HCT116 (cell line): Measurements from ENCODE around the gene C1orf105. TPM values are rescaled to one million over a fixed set of nuclear protein-coding genes. Genes with fewer than 3 reads are reported as not detected.

Experiments used
- ATAC-seq: fragments of 200-7000 bp; cut with Tn5 transposase; 2 replicates; pipeline ENCODE4 v1.9.1; 2020; ENCODE audit warnings: mild to moderate bottlenecking, moderate library complexity
- BruUV-seq: library from RNA; stranded (reverse); fragments of 400-500 nt; replicated peaks from 2 replicates; lab custom pipeline; 2021; lab: Mats Ljungman, UMichigan
- CTCF ChIA-PET: fragments of 300-600 bp; sonication (Branson Sonifier 250); formaldehyde crosslinking; loops from one replicate; lab custom pipeline; 2021; ENCODE audit warnings: antibody characterized with exemption; lab: Charles Lee
- POLR2A ChIA-PET: fragments of 300-600, 350-600 bp; sonication (Branson Sonifier 250); formaldehyde crosslinking; loops from one replicate; lab custom pipeline; 2021; ENCODE audit warnings: antibody characterized with exemption; lab: Charles Lee
- RAD21 ChIA-PET, 2 experiments: fragments of 300-600 bp; sonication (Branson Sonifier 250); formaldehyde crosslinking; loops; one replicate each; lab custom pipeline; 2023; ENCODE audit warnings: low total read pairs in 2 of 2; ENCODE audit not compliant: uncharacterized antibody in 2 of 2, unreplicated experiment in 2 of 2, low non-redundant PET in 1 of 2; lab: Charles Lee
- DNase-seq: peaks from one replicate; pipeline ENCODE4 v3.0.0-alpha.2; 2010; ENCODE audit warnings: low read depth, low spot score
- H2AFZ ChIP-seq: fragments of 200-600 bp; shearing (Covaris generic), sonication (generic); 2 replicates; pipeline ENCODE4 v1.6.1; 2017; ENCODE audit warnings: low read depth, mixed run types, mixed read lengths, antibody characterized with exemption, low read length; ENCODE audit not compliant: poor library complexity, severe bottlenecking
- H3K27ac ChIP-seq: 2 replicates; pipeline ENCODE4 v1.5.1; 2012; ENCODE audit warnings: low read depth, low read length
- H3K27me3 ChIP-seq: fragments of 200-600 bp; sonication (generic); 2 replicates; pipeline ENCODE4 v1.6.1; 2016; ENCODE audit warnings: mixed run types, low read length, mixed read lengths; ENCODE audit not compliant: insufficient read depth
- H3K36me3 ChIP-seq, 2 experiments: fragments of 200-500 bp in 1 of 2; fragments of 200-600 bp in 1 of 2; sonication (Bioruptor generic) in 1 of 2; sonication (generic) in 1 of 2; 2 replicates each; pipeline versions ENCODE4 v1.5.1 to v1.6.1; 2014 to 2016; ENCODE audit warnings: low read length in 2 of 2, inconsistent platforms in 1 of 2, mixed read lengths in 1 of 2, mixed run types in 1 of 2; ENCODE audit not compliant: insufficient read depth in 2 of 2, control insufficient read depth in 1 of 2
- H3K4me1 ChIP-seq, 2 experiments: fragments of 200-600 bp in 1 of 2; sonication (generic) in 1 of 2; 2 replicates each; pipeline versions ENCODE4 v1.5.1 to v1.6.1; 2012 to 2017; ENCODE audit warnings: low read length in 2 of 2, inconsistent platforms in 1 of 2, mild to moderate bottlenecking in 1 of 2, mixed read lengths in 1 of 2, mixed run types in 1 of 2, moderate library complexity in 1 of 2; ENCODE audit not compliant: insufficient read depth in 2 of 2, control insufficient read depth in 1 of 2
- H3K4me2 ChIP-seq: fragments of 200-600 bp; sonication (generic); 2 replicates; pipeline ENCODE4 v1.6.1; 2017; ENCODE audit warnings: mixed run types, low read length, mixed read lengths
- H3K4me3 ChIP-seq, 2 experiments: fragments of 200-600 bp in 1 of 2; sonication (generic) in 1 of 2; replicated peaks in 1 of 2; 2 replicates each; pipeline ENCODE4 v1.5.1; 2011 to 2016; ENCODE audit warnings: low read length in 2 of 2, control low read depth in 1 of 2, low read depth in 1 of 2, mild to moderate bottlenecking in 1 of 2, mixed read lengths in 1 of 2, mixed run types in 1 of 2
- H3K79me2 ChIP-seq: fragments of 200-600 bp; sonication (generic); 2 replicates; pipeline ENCODE4 v1.6.1; 2017; ENCODE audit warnings: mild to moderate bottlenecking, mixed run types, low read length, moderate library complexity, mixed read lengths; ENCODE audit not compliant: insufficient read depth
- H3K9ac ChIP-seq: fragments of 200-600 bp; sonication (generic); 2 replicates; pipeline ENCODE4 v1.6.1; 2016; ENCODE audit warnings: low read length, mixed read lengths
- H3K9me2 ChIP-seq: fragments of 200-600 bp; sonication (generic), shearing (Covaris generic); 2 replicates; pipeline ENCODE4 v1.6.1; 2017; ENCODE audit warnings: mixed run types, mild to moderate bottlenecking, moderate library complexity; ENCODE audit not compliant: insufficient read depth
- H3K9me3 ChIP-seq, 2 experiments: fragments of 200-500 bp in 1 of 2; fragments of 200-600 bp in 1 of 2; sonication (Bioruptor generic) in 1 of 2; sonication (generic) in 1 of 2; 2 replicates each; pipeline ENCODE4 v1.6.1; 2014 to 2017; ENCODE audit warnings: low read length in 2 of 2, mixed read lengths in 2 of 2, inconsistent platforms in 1 of 2, low read depth in 1 of 2, mild to moderate bottlenecking in 1 of 2, mixed run types in 1 of 2, moderate library complexity in 1 of 2; ENCODE audit not compliant: control insufficient read depth in 1 of 2, insufficient read depth in 1 of 2
- H4K20me1 ChIP-seq: fragments of 200-600 bp; sonication (generic), shearing (Covaris generic); 2 replicates; pipeline ENCODE4 v1.6.1; 2017; ENCODE audit warnings: mixed run types, mild to moderate bottlenecking, moderate library complexity; ENCODE audit not compliant: insufficient read depth
- CEBPB ChIP-seq: IDR thresholded peaks from 2 replicates; pipeline ENCODE4 v1.6.1; 2012; ENCODE audit warnings: low read depth
- EGR1 ChIP-seq: IDR thresholded peaks from 2 replicates; pipeline ENCODE4 v1.6.1; 2012; ENCODE audit warnings: low read depth
- ELF1 ChIP-seq: IDR thresholded peaks from 2 replicates; pipeline ENCODE4 v1.6.1; 2012; ENCODE audit warnings: low read depth, borderline replicate concordance
- EZH2phosphoT487 ChIP-seq: fragments of 200-600 bp; IDR thresholded peaks from 2 replicates; pipeline ENCODE4 v1.6.1; 2018; ENCODE audit warnings: antibody characterized with exemption, borderline replicate concordance
- FOSL1 ChIP-seq: IDR thresholded peaks from 2 replicates; pipeline ENCODE4 v1.6.1; 2012; ENCODE audit warnings: low read depth
- JUND ChIP-seq: IDR thresholded peaks from 2 replicates; pipeline ENCODE4 v1.6.1; 2012
- POLR2AphosphoS5 ChIP-seq: IDR thresholded peaks from 2 replicates; pipeline ENCODE4 v1.6.1; 2011; ENCODE audit warnings: mild to moderate bottlenecking, low read depth, low read length, moderate library complexity
- REST ChIP-seq: IDR thresholded peaks from 2 replicates; pipeline ENCODE4 v1.6.1; 2012; ENCODE audit warnings: low read depth
- SRF ChIP-seq: IDR thresholded peaks from 2 replicates; pipeline ENCODE4 v1.6.1; 2012; ENCODE audit warnings: low read depth
- TCF7L2 ChIP-seq: IDR thresholded peaks from 2 replicates; pipeline ENCODE4 v1.7.0; 2011; ENCODE audit warnings: borderline replicate concordance, inconsistent platforms; ENCODE audit not compliant: insufficient read depth, insufficient read length; ENCODE audit errors: extremely low read depth
- intact Hi-C: fragments of 100-400 bp; cut with micrococcal nuclease; formaldehyde crosslinking; loops from 2 replicates; pipeline ENCODE4 v1.10.0; 2022
- total RNA-seq: library from RNA; stranded (reverse); gene quantifications from one replicate; pipeline ENCODE4 v1.2.1, GENCODE V29; 2021; ENCODE audit not compliant: unreplicated experiment
- TF ChIP-seq, protein P1 (sequence below), 3 experiments: fragments of 200-600 bp in 1 of 3; sonication (generic) in 1 of 3; IDR thresholded peaks in 2 of 3; conservative IDR thresholded peaks in 1 of 3; 2 replicates each; pipeline ENCODE4 v1.5.1; 2012 to 2017; ENCODE audit warnings: low read depth in 2 of 3, low read length in 2 of 3, antibody characterized with exemption in 1 of 3, borderline replicate concordance in 1 of 3, control low read depth in 1 of 3, mild to moderate bottlenecking in 1 of 3, mixed read lengths in 1 of 3, mixed run types in 1 of 3, moderate library complexity in 1 of 3; ENCODE audit not compliant: insufficient read depth in 1 of 3
- TF ChIP-seq, protein P2 (sequence below): IDR thresholded peaks from 2 replicates; pipeline ENCODE4 v1.6.1; 2011; ENCODE audit warnings: mild to moderate bottlenecking, low read length, moderate library complexity; ENCODE audit not compliant: insufficient replicate concordance; ENCODE audit errors: extremely low read depth

C1orf105 gene
- total RNA-seq, 1 experiment from 2014 or later, result not detected

DNA sequence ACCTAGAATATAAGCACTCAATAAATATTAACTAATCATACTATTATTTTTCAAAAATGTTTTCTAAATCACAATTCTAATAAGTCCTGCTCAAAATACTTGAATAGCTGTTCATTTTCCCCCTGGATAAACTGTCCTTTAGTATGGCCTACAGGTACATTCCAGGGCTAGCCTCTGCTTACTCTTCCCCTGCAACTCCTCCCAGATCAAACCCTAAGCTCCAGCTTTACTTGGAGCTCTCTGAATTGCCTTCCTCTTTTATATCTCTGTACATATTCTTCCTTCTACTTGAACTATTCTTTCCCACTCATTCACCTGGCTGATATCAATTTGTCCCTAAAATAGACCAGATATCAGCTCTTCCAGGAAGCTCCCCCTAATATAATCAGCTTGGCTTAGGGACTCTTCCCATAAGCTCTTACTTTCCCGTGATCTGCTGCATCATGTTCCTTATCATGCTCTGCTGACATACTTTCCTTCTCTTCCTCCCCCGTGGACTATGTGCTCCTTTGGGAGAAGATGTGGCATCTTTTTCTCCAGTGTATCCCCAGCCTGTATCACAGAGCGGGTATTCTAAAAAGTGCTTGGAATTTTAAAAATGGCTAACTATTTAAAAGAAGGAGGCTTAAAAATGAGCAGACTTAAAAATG lies 66.4 kb downstream of the C1orf105 start:
- CTCF ChIA-PET, result no interaction called here
- POLR2A ChIA-PET, result no interaction called here

GRCh38 chr1:172487550-172487949 lies 67.1 kb downstream of the C1orf105 start:
- DNase-seq (no peak), ATAC-seq (no peak)
- POLR2A ChIA-PET, result no interaction called here
- Histone ChIP-seq H3K79me2 (no peaks in the 10 kb centered on the region), H3K4me1 (peaks cover 5 to 13% of the 10 kb centered on the region in 2 experiments; a peak in 3 of 4 replicates), H3K9me2 (no peaks in the 10 kb centered on the region), H3K27ac (no peak overlapping the region), H3K36me3 (no peaks in the 10 kb centered on the region), H3K27me3 (no peaks in the 10 kb centered on the region), H3K4me3 (no peak overlapping the region), H3K9me3 (no peaks in the 10 kb centered on the region), H2AFZ (no peak overlapping the region), H3K9ac (no peak overlapping the region), H3K4me2 (no peak overlapping the region), H4K20me1 (no peaks in the 10 kb centered on the region)
- no TSS peak for BruUV-seq
- intact Hi-C loops, result no loop called here
- RAD21 ChIA-PET, result no interaction called here
- CTCF ChIA-PET, result no interaction called here
- TF ChIP-seq SRF (no peak), JUND (no peak), REST (no peak), TCF7L2 (no peak), POLR2AphosphoS5 (no peak), FOSL1 (no peak), EGR1 (no peak), CEBPB (no peak)
- TF ChIP-seq, protein P1, sequence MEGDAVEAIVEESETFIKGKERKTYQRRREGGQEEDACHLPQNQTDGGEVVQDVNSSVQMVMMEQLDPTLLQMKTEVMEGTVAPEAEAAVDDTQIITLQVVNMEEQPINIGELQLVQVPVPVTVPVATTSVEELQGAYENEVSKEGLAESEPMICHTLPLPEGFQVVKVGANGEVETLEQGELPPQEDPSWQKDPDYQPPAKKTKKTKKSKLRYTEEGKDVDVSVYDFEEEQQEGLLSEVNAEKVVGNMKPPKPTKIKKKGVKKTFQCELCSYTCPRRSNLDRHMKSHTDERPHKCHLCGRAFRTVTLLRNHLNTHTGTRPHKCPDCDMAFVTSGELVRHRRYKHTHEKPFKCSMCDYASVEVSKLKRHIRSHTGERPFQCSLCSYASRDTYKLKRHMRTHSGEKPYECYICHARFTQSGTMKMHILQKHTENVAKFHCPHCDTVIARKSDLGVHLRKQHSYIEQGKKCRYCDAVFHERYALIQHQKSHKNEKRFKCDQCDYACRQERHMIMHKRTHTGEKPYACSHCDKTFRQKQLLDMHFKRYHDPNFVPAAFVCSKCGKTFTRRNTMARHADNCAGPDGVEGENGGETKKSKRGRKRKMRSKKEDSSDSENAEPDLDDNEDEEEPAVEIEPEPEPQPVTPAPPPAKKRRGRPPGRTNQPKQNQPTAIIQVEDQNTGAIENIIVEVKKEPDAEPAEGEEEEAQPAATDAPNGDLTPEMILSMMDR (IDR thresholded peaks at IDR 0.05 in 2 of 3, conservative IDR thresholded peaks at IDR 0.05 in 1 of 3; ENCODE audit: borderline replicate concordance in 1 of 3, insufficient read depth in 1 of 3, low read depth in 2 of 3, low read length in 2 of 3), result no peak
- TF ChIP-seq, protein P2, sequence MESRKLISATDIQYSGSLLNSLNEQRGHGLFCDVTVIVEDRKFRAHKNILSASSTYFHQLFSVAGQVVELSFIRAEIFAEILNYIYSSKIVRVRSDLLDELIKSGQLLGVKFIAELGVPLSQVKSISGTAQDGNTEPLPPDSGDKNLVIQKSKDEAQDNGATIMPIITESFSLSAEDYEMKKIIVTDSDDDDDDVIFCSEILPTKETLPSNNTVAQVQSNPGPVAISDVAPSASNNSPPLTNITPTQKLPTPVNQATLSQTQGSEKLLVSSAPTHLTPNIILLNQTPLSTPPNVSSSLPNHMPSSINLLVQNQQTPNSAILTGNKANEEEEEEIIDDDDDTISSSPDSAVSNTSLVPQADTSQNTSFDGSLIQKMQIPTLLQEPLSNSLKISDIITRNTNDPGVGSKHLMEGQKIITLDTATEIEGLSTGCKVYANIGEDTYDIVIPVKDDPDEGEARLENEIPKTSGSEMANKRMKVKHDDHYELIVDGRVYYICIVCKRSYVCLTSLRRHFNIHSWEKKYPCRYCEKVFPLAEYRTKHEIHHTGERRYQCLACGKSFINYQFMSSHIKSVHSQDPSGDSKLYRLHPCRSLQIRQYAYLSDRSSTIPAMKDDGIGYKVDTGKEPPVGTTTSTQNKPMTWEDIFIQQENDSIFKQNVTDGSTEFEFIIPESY, result no peak

More for the DNA sequence above, 66.4 kb downstream of the C1orf105 start:
- intact Hi-C loops, result no loop called here
- Histone ChIP-seq H3K79me2 (no peaks in the 10 kb centered on the region), H3K4me3 (no peak overlapping the region), H3K4me1 (peaks cover 5 to 13% of the 10 kb centered on the region in 2 experiments; a peak in 3 of 4 replicates), H2AFZ (no peak overlapping the region), H3K27ac (no peak overlapping the region), H4K20me1 (no peaks in the 10 kb centered on the region), H3K9me3 (no peaks in the 10 kb centered on the region), H3K36me3 (no peaks in the 10 kb centered on the region), H3K27me3 (no peaks in the 10 kb centered on the region), H3K9ac (no peak overlapping the region), H3K9me2 (no peaks in the 10 kb centered on the region), H3K4me2 (no peak overlapping the region)
- BruUV-seq, result no TSS peak
- ATAC-seq (no peak), DNase-seq (no peak)
- no peak for TF ChIP-seq TCF7L2
- TF ChIP-seq EZH2phosphoT487, result no peak
- no peak for TF ChIP-seq ELF1
- RAD21 ChIA-PET, result no interaction called here
